Coronary artery (tissue), 2 donors: Measurements from ENCODE around the gene KCNG4.

ENCODE experiments used
- DNase-seq: peaks from one replicate; pipeline ENCODE4 v3.0.0-alpha.2; 2017; ENCODE audit warnings: low spot score
- H3K27ac ChIP-seq, 2 donors: fragments of 200-600 bp; sonication (generic); one replicate each; pipeline ENCODE4 v1.5.1; 2016 to 2019
- H3K4me3 ChIP-seq: fragments of 200-600 bp; sonication (generic); 2 replicates; pipeline ENCODE4 v1.5.1; 2016; ENCODE audit warnings: mild to moderate bottlenecking, moderate library complexity
- TF ChIP-seq, protein P1 (sequence below): fragments of 200-600 bp; sonication (generic); IDR thresholded peaks from one replicate; pipeline ENCODE4 v1.5.1; 2019; ENCODE audit warnings: antibody characterized with exemption

KCNG4 gene

GRCh38 chr16:84254062-84254461, 14.2 kb upstream of the KCNG4 start:
- TF ChIP-seq, protein P1, sequence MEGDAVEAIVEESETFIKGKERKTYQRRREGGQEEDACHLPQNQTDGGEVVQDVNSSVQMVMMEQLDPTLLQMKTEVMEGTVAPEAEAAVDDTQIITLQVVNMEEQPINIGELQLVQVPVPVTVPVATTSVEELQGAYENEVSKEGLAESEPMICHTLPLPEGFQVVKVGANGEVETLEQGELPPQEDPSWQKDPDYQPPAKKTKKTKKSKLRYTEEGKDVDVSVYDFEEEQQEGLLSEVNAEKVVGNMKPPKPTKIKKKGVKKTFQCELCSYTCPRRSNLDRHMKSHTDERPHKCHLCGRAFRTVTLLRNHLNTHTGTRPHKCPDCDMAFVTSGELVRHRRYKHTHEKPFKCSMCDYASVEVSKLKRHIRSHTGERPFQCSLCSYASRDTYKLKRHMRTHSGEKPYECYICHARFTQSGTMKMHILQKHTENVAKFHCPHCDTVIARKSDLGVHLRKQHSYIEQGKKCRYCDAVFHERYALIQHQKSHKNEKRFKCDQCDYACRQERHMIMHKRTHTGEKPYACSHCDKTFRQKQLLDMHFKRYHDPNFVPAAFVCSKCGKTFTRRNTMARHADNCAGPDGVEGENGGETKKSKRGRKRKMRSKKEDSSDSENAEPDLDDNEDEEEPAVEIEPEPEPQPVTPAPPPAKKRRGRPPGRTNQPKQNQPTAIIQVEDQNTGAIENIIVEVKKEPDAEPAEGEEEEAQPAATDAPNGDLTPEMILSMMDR, result no peak
- H3K4me3 ChIP-seq, result no peak overlapping the region
- no peak overlapping the region for H3K27ac ChIP-seq
- DNase-seq, result no peak

GRCh38 chr16:84253173-84253572, 13.4 kb upstream of the KCNG4 start:
- no peak for DNase-seq
- no peak overlapping the region for H3K27ac ChIP-seq
- TF ChIP-seq, protein P1, result no peak

DNA sequence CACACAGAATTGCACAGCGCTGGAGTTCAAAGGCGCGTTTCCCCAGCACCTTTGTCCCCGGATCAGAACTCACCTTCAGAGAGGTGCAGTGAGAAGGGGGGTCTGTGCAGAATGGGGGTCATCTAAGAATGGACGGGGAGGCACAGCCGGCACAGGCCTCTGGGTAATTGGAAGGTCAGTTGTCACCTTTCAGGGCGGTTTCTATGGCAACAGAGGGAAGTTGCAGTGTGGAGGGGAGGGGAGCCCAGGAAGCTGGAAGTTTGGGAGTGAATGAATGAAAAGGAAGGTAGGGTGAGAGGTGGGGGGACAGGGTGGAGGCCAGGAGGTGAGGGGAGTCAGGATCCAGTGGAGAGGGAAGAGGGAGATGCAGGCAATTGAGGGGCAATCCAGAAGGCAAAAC, 12.4 kb upstream of the KCNG4 start:
- Histone ChIP-seq H3K27ac (no peak overlapping the region), H3K4me3 (no peak overlapping the region)
- no peak for DNase-seq
- TF ChIP-seq, protein P1, result no peak

More at GRCh38 chr16:84253173-84253572, 13.4 kb upstream of the KCNG4 start:
- no peak overlapping the region for H3K4me3 ChIP-seq

DNA sequence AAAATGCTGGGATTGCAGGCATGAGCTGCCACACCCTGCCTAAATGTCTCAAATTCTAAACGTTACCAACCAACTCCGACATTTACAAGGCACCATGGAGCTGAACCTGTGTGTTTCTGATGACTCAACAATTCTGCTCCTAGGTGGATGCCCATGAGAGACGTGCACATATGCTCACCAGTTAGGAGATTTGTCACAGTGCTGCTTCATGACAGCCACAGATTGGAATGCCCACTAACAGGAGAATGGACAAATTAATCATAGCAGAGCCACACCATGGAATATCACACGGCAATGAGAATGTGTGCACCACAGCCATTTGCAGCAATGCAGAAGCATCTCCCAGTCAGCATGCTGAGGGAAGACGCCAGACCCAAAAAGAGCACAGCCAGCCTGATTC, 8.0 kb upstream of the KCNG4 start:
- H3K4me3 ChIP-seq, result no peak overlapping the region
- no peak overlapping the region for H3K27ac ChIP-seq
- no peak for DNase-seq
- TF ChIP-seq, protein P1, result no peak

DNA sequence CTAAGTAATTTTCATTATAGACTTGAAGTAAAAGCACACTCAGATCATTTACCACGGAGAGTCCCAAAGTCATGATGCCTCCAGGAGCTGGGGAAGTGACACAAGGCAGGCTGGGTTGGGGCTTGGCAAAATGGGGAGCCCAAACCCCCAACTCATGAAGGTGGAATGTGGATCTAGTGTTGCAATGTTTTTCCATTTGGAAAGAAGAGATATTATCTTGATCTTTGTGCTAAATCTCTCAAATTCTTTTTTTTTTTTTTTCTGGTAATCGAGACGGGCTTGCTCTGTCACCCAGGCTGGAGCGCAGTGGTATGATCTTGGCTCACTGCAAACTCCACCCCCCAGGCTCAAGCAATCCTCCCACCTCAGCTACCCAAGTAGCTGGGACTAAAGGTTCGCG, 7.5 kb upstream of the KCNG4 start:
- TF ChIP-seq, protein P1, result no peak
- no peak for DNase-seq
- Histone ChIP-seq H3K27ac (no peak overlapping the region), H3K4me3 (no peak overlapping the region)

DNA sequence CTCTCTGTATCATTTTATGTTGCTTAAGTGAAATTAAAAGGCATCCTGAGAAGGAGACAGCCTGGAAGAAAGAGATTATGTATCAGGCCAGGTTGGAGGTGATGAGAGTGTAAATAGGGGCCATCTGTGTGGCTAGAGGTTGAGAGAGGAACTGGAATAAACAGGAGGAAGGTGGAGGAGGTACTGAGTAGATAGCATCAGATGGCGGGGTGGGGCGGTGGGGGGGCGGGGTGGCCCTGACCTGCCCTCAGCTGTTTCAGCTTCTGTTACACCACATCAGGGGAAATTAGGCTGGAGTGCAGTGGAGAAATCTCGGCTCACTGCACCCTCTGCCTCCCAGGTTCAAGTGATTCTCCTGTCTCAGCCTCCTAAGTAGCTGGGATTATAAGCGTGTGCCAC, 6.9 kb upstream of the KCNG4 start:
- no peak overlapping the region for H3K4me3 ChIP-seq
- no peak for DNase-seq
- TF ChIP-seq, protein P1, result no peak
- no peak overlapping the region for H3K27ac ChIP-seq

DNA sequence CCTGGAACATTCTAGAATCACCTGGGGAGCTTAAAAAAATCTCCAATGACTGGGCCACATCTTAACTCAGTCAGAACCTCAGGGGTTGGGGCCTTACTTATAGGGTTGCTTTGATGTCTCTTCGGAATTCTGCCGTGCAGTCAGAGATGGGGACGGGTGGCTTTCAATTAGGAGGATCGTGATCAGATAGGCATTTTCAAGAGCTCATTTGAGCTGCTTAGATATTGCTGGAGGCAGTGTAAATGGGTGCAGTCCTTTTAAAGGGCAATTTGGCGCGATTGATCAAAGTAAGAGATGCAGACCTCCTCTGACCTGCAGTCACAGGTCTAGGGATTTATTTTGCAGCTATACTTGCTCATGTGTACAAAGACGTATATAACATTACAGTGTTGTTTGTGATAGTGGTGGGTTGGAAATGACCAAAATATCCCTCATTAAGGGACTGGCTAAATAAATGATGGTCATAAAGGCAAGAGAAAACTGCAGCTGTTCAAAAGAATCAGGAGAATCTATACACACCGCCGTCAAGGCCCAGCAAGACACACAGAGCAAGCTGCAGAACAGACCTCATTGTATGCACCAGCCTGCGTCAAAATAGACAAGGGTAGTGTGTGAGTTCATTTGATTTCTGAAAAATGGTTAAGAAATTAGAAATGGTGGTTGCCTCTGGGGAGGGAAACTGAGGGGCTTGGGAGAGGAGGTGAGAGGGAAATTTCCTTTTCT, 6.3 kb upstream of the KCNG4 start:
- TF ChIP-seq, protein P1, result no peak
- Histone ChIP-seq H3K27ac (no peak overlapping the region), H3K4me3 (no peak overlapping the region)
- no peak for DNase-seq
